CD14-positive monocyte (primary cell): Measurements from ENCODE around the gene STXBP4. TPM values are rescaled to one million over a fixed set of nuclear protein-coding genes. Genes with fewer than 3 reads are reported as not detected.

Experiments
- DNase-seq, 3 donors: peaks; one replicate each; pipeline ENCODE4 v3.0.0-alpha.2; 2011 to 2022
- H2AFZ ChIP-seq: 2 replicates; pipeline ENCODE4 v1.6.0; 2012; ENCODE audit warnings: mild to moderate bottlenecking, low read depth, low read length, inconsistent platforms; ENCODE audit not compliant: insufficient read depth, poor library complexity, severe bottlenecking
- H3K27ac ChIP-seq, 2 donors: 1 replicate in 1 of 2; 2 replicates in 1 of 2; pipeline ENCODE4 v1.5.1; 2012 to 2013; ENCODE audit warnings: low read length in 2 of 2, control low read depth in 1 of 2, inconsistent platforms in 1 of 2, low read depth in 1 of 2, mild to moderate bottlenecking in 1 of 2
- H3K27me3 ChIP-seq, 2 donors: one replicate each; pipeline versions ENCODE4 v1.6.0 to v1.6.1; 2011 to 2013; ENCODE audit warnings: low read length in 2 of 2; ENCODE audit not compliant: control insufficient read depth in 2 of 2, insufficient read depth in 2 of 2
- H3K36me3 ChIP-seq, 2 donors: replicated peaks in 1 of 2; 1 replicate in 1 of 2; 2 replicates in 1 of 2; pipeline versions ENCODE4 v1.5.1 to v1.6.1; 2012 to 2013; ENCODE audit warnings: low read length in 2 of 2, control low read depth in 1 of 2, inconsistent platforms in 1 of 2, mild to moderate bottlenecking in 1 of 2; ENCODE audit not compliant: insufficient read depth in 2 of 2, control insufficient read depth in 1 of 2
- H3K4me1 ChIP-seq, 2 donors: 1 replicate in 1 of 2; 2 replicates in 1 of 2; pipeline versions ENCODE4 v1.5.1 to v1.6.1; 2012 to 2013; ENCODE audit warnings: low read length in 2 of 2, control low read depth in 1 of 2, inconsistent platforms in 1 of 2, mild to moderate bottlenecking in 1 of 2, moderate library complexity in 1 of 2; ENCODE audit not compliant: insufficient read depth in 2 of 2, control insufficient read depth in 1 of 2
- H3K4me2 ChIP-seq: replicated peaks from 2 replicates; pipeline ENCODE3; 2012; ENCODE audit warnings: low read length, moderate library complexity, mild to moderate bottlenecking; ENCODE audit not compliant: poor library complexity, severe bottlenecking; ENCODE audit errors: extremely low read depth
- H3K4me3 ChIP-seq, 3 experiments: fragments of 200-600 bp in 1 of 3; sonication (generic) in 1 of 3; replicated peaks in 1 of 3; 1 replicate in 2 of 3; 2 replicates in 1 of 3; pipeline ENCODE4 v1.5.1; 2011 to 2013; ENCODE audit warnings: low read length in 3 of 3, mild to moderate bottlenecking in 3 of 3, control low read depth in 2 of 3, low read depth in 2 of 3, inconsistent platforms in 1 of 3, moderate library complexity in 1 of 3
- H3K79me2 ChIP-seq: 2 replicates; pipeline ENCODE4 v1.6.0; 2012; ENCODE audit warnings: mild to moderate bottlenecking, control low read depth, inconsistent platforms, low read length, moderate library complexity; ENCODE audit not compliant: insufficient read depth
- H3K9ac ChIP-seq: 2 replicates; pipeline ENCODE4 v1.6.0; 2017; ENCODE audit warnings: low read length, mild to moderate bottlenecking; ENCODE audit not compliant: insufficient read depth, poor library complexity, severe bottlenecking
- H3K9me3 ChIP-seq, 2 donors: replicated peaks in 1 of 2; 1 replicate in 1 of 2; 2 replicates in 1 of 2; pipeline versions ENCODE4 v1.5.1 to v1.6.1; 2012 to 2013; ENCODE audit warnings: low read length in 2 of 2, control low read depth in 1 of 2; ENCODE audit not compliant: control insufficient read depth in 1 of 2, insufficient read depth in 1 of 2
- H4K20me1 ChIP-seq: 2 replicates; pipeline ENCODE4 v1.6.0; 2012; ENCODE audit warnings: mild to moderate bottlenecking, low read length, control low read depth, moderate library complexity; ENCODE audit not compliant: insufficient read depth
- H3K27ac Mint-ChIP-seq, 7 donors: one replicate each; pipeline ENCODE4 v1.8.0; 2020; ENCODE audit warnings: mild to moderate bottlenecking in 7 of 7, mixed read lengths in 7 of 7, moderate library complexity in 6 of 7, inconsistent platforms in 2 of 7
- H3K27me3 Mint-ChIP-seq, 3 donors: one replicate each; pipeline ENCODE4 v1.8.0; 2021 to 2022; ENCODE audit warnings: low read depth in 3 of 3, mild to moderate bottlenecking in 3 of 3, mixed read lengths in 3 of 3, moderate library complexity in 3 of 3, inconsistent platforms in 1 of 3
- H3K36me3 Mint-ChIP-seq, 2 donors: one replicate each; pipeline ENCODE4 v1.8.0; 2020; ENCODE audit warnings: mixed read lengths in 2 of 2, inconsistent platforms in 1 of 2, mild to moderate bottlenecking in 1 of 2
- H3K4me1 Mint-ChIP-seq: one replicate; pipeline ENCODE4 v1.8.0; 2020; ENCODE audit warnings: mild to moderate bottlenecking, mixed read lengths
- H3K4me3 Mint-ChIP-seq, 2 donors: one replicate each; pipeline ENCODE4 v1.8.0; 2020; ENCODE audit warnings: mild to moderate bottlenecking in 2 of 2, mixed read lengths in 2 of 2, moderate library complexity in 1 of 2
- H3K9me3 Mint-ChIP-seq, 7 donors: one replicate each; pipeline ENCODE4 v1.8.0; 2020 to 2022; ENCODE audit warnings: mixed read lengths in 7 of 7, mild to moderate bottlenecking in 6 of 7, moderate library complexity in 6 of 7, inconsistent platforms in 2 of 7
- CTCF ChIP-seq: fragments of 200-600 bp; IDR thresholded peaks from one replicate; pipeline ENCODE4 v1.8.0; 2022; ENCODE audit warnings: antibody characterized with exemption, mild to moderate bottlenecking
- WGBS: methylation state at CpG from one replicate; pipeline ENCODE4 v1.1.5; 2013; ENCODE audit warnings: missing lambda C conversion rate; ENCODE audit not compliant: insufficient coverage; 5-methylcytosine and 5-hydroxymethylcytosine counted together
- intact Hi-C, 2 donors: fragments of 100-400 bp; cut with micrococcal nuclease; formaldehyde crosslinking; loops; one replicate each; pipeline versions ENCODE4 v1.15.0 to v1.15.1; 2023
- polyA plus RNA-seq, 3 donors: library from polyadenylated mRNA; depleted of rRNA in 1 of 3; unstranded in 2 of 3; stranded (reverse) in 1 of 3; fragments of 300-500 nt in 2 of 3; fragments of >200 nt in 1 of 3; fragmentation: Illumina TruSeq in 2 of 3; gene quantifications; 1 replicate in 2 of 3; 2 replicates in 1 of 3; pipeline ENCODE4 v1.2.3, GENCODE V29; 2012 to 2021

STXBP4 gene
- polyA plus RNA-seq, 3 donors = 0.27 to 1.8 (median 0.44) TPM

GRCh38 chr17:55212880-55213279 is 244.3 kb downstream of the STXBP4 start:
- no peaks in the 10 kb centered on the region for H3K36me3 ChIP-seq
- no peak overlapping the region for H3K27ac ChIP-seq
- H3K4me1 Mint-ChIP-seq = peaks cover 4% of the 10 kb centered on the region
- peaks cover 0 to 3% (median 0%) of the 10 kb centered on the region in 7 donors for H3K9me3 Mint-ChIP-seq
- H4K20me1 ChIP-seq = no peaks in the 10 kb centered on the region
- intact Hi-C loops = no loop called here
- peaks cover 0 to 3% (median 0%) of the 10 kb centered on the region in 3 donors for H3K27me3 Mint-ChIP-seq
- no peak for DNase-seq
- no peaks in the 10 kb centered on the region for H3K27me3 ChIP-seq
- no peak overlapping the region for H3K9ac ChIP-seq
- no peak overlapping the region for H3K4me3 Mint-ChIP-seq
- no peak overlapping the region for H3K4me2 ChIP-seq
- TF ChIP-seq CTCF = no peak
- 85% methylated on average over 4 of the region's 5 CpGs for WGBS
- no peak overlapping the region for H2AFZ ChIP-seq
- no peak overlapping the region for H3K27ac Mint-ChIP-seq
- no peaks in the 10 kb centered on the region for H3K79me2 ChIP-seq
- H3K36me3 Mint-ChIP-seq = no peaks in the 10 kb centered on the region
- no peaks in the 10 kb centered on the region for H3K4me1 ChIP-seq
- no peak overlapping the region for H3K4me3 ChIP-seq
- no peaks in the 10 kb centered on the region for H3K9me3 ChIP-seq

- H3K9ac ChIP-seq = no peak overlapping the region
- no peaks in the 10 kb centered on the region for H3K79me2 ChIP-seq
- intact Hi-C loops = no loop called here
- Mint-ChIP-seq H3K36me3 (no peaks in the 10 kb centered on the region), H3K9me3 (peaks cover 0 to 6% (median 0%) of the 10 kb centered on the region in 7 donors), H3K27ac (no peak overlapping the region), H3K27me3 (peaks cover 0 to 3% (median 0%) of the 10 kb centered on the region in 3 donors), H3K4me1 (peaks cover 9% of the 10 kb centered on the region), H3K4me3 (no peak overlapping the region)
- H3K36me3 ChIP-seq = no peaks in the 10 kb centered on the region
- no peak for DNase-seq
- no peaks in the 10 kb centered on the region for H3K27me3 ChIP-seq
- H3K4me2 ChIP-seq = no peak overlapping the region
- no peak overlapping the region for H2AFZ ChIP-seq
- no CpG with 5 or more reads among the region's 3 CpGs for WGBS
- H4K20me1 ChIP-seq = no peaks in the 10 kb centered on the region
- H3K9me3 ChIP-seq = no peaks in the 10 kb centered on the region
- no peaks in the 10 kb centered on the region for H3K4me1 ChIP-seq
- H3K4me3 ChIP-seq = no peak overlapping the region
- no peak overlapping the region for H3K27ac ChIP-seq
- no peak for TF ChIP-seq CTCF
Measured at GRCh38 chr17:55215711-55216110, 247.1 kb downstream of the STXBP4 start.
